ENCODE results near the gene LRGUK. TPM values are rescaled to one million over a fixed set of nuclear protein-coding genes. Genes with fewer than 3 reads are reported as not detected.

The LRGUK gene
- total and polyA plus RNA-seq, 2 of the 4 experiments (the other 2 are of a cell fraction) = 0.07 TPM; not detected in 1

DNA sequence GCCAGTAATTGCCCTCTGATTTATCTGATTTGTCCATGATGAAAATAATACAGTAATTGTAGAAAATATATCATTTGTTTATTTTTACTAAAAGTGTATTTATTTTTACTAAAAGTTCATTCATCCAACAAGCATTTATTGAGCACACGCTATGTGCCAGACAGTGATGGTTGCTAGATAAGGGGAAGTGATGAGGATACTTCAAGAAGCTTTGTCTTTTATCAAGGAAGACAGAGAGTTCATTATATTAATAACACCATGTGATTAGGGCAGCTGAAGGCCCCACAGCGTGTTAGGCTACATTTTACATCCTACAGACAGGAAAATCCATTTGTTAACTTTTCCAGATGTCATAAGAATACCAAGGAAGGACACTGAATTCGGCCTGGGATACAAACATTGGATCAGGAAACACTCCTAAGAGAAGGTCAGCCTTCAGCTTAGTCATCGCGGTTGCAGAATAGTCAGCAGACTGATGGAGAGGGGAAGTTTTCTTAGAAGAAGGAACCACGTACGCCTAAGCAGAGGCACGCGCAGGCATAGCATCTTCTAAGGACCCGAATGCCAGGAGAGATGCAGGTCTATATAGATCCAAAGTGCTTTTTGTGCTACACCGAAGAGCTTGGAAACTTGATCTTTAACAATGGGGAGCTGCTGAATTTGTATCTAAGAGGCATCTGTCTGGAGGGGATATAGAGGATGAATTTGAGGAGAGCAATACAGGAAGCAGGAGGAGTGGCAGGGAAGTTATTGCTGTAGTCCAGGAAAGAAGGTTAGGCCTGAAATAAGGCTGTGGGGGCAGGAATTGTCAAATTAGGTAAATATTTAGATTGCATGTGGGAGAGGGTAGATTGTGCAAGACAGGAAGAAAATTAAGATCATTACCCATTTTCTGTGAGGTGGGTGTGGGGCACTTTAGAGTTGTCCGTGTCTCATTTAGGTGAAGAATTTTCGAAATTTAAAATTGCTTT is 85.7 kb downstream of the LRGUK start:
- H2AK5ac ChIP-seq (ENCODE audit: low read depth, low read length) = no peak overlapping the region
- DNase-seq = peak; percentile 77
- H4K8ac ChIP-seq (ENCODE audit: low read depth in 2 of 2, low read length in 2 of 2) = peak overlapping the region in 1 of 2 experiments; percentile 47; a peak in 1 of 4 replicates
- ChIA-PET POLR2A (ENCODE audit: unreplicated experiment) (no interaction called here), CTCF (no interaction called here)
- no peak overlapping the region for H4K91ac ChIP-seq (ENCODE audit: insufficient read depth, low read depth, low read length)
- in situ Hi-C loops (cut with MboI; ENCODE audit: low sequenced_read_pairs) (no loop called here), dilution Hi-C loops (cut with HindIII; ENCODE audit: low sequenced_read_pairs, unreplicated experiment) (no loop called here), intact Hi-C loops (cut with micrococcal nuclease) (no loop called here)
- H2BK120ac ChIP-seq (ENCODE audit: low read depth, low read length) = peak overlapping the region; percentile 71; the same call in 1 of the 2 replicates
- H3K4me1 ChIP-seq (ENCODE audit: control insufficient read depth, insufficient read depth, low read length) = 0 out of 2 replicates have a peak, but pooled peaks cover 3% of the 10 kb centered on the region
- no peak overlapping the region for H3K27ac ChIP-seq (ENCODE audit: insufficient read depth, low read length)
- H2BK20ac ChIP-seq (ENCODE audit: low read depth, low read length) = peak overlapping the region; percentile 27
- no peak overlapping the region for H4K5ac ChIP-seq (ENCODE audit: low read depth, low read length)
- H3K4me2 ChIP-seq (ENCODE audit: low read depth, low read length) = peak overlapping the region; percentile 6; the same call in 1 of the 2 replicates
- no peaks in the 10 kb centered on the region for H3K9me1 ChIP-seq (ENCODE audit: insufficient read depth, low read length)
- peak overlapping the region; percentile 64 for H2BK5ac ChIP-seq (ENCODE audit: low read depth, low read length, poor library complexity, severe bottlenecking)
- no peaks in the 10 kb centered on the region for H3K79me1 ChIP-seq (ENCODE audit: low read depth in 1 of 2, low read length in 2 of 2)
- H3K56ac ChIP-seq (ENCODE audit: extremely low read depth, insufficient read depth, low read length) = no peak overlapping the region
- WGBS, 2 experiments (ENCODE audit: extremely low coverage in 2 of 2, insufficient read length in 1 of 2) = 10% methylated on average over 2 of the region's 13 CpGs; no CpG with 5 or more reads in 1 of the 2 experiments
- ATAC-seq (ENCODE audit: low read depth) = peak; percentile 86
- no peaks in the 10 kb centered on the region for H3K9me3 ChIP-seq (ENCODE audit: control insufficient read depth, insufficient read depth, low read length)
- TF ChIP-seq CEBPB (IDR thresholded peaks at IDR 0.05; ENCODE audit: low read depth, low read length) (peak; percentile 65), FOS (IDR thresholded peaks at IDR 0.05; ENCODE audit: low read depth, low read length) (0 out of 2 replicates have a peak, but pooled peaks have one; percentile 7), CTCF (conservative IDR thresholded peaks at IDR 0.05; ENCODE audit: low read depth, low read length) (no peak), NFE2L2 (IDR thresholded peaks at IDR 0.05; ENCODE audit: low read depth, low read length) (no peak; the same call in 1 of the 2 replicates), RFX5 (IDR thresholded peaks at IDR 0.05; ENCODE audit: low read depth, low read length) (no peak)
- no peak overlapping the region for H3K4me3 ChIP-seq (ENCODE audit: insufficient read depth, low read depth, low read length)
- H3K36me3 ChIP-seq (ENCODE audit: control insufficient read depth, insufficient read depth, low read length) = no peaks in the 10 kb centered on the region
- peak overlapping the region; percentile 37; the same call in 1 of the 2 replicates for H3K4ac ChIP-seq (ENCODE audit: low read depth, low read length)
- H2AK9ac ChIP-seq (replicated peaks; ENCODE audit: low read depth, low read length, poor library complexity) = no peak overlapping the region
- H2AFZ ChIP-seq (replicated peaks; ENCODE audit: low read length, poor library complexity) = peak overlapping the region; percentile 16
- no peak overlapping the region for H3K9ac ChIP-seq (ENCODE audit: low read depth, low read length)
- no peaks in the 10 kb centered on the region for H3K27me3 ChIP-seq (ENCODE audit: control insufficient read depth, insufficient read depth, low read length)
- H4K20me1 ChIP-seq (ENCODE audit: insufficient read depth, low read length) = no peaks in the 10 kb centered on the region
- H3K14ac ChIP-seq (replicated peaks; ENCODE audit: low read depth, low read length) = 0 out of 2 replicates have a peak overlapping the region, but pooled peaks have one; percentile 5
- H3K23ac ChIP-seq (ENCODE audit: low read depth, low read length) = no peak overlapping the region
- H3K18ac ChIP-seq (ENCODE audit: low read depth, low read length) = peak overlapping the region; percentile 3
- no TSS peak for BruUV-seq (replicated peaks)
- H2BK15ac ChIP-seq (ENCODE audit: low read depth, low read length) = no peak overlapping the region
